B cell (primary cell): ENCODE data around the gene ZDHHC22. TPM values are rescaled to one million over a fixed set of nuclear protein-coding genes. Genes with fewer than 3 reads are reported as not detected.

Experiments
- ATAC-seq: fragments of 200-7000 bp; cut with Tn5 transposase; one replicate; pipeline ENCODE4 v1.10.0; 2021; ENCODE audit warnings: low read depth, mild to moderate bottlenecking, moderate number of reproducible peaks, moderate library complexity
- CTCF ChIA-PET: fragments of 350-600 bp; sonication (Branson Sonifier 250); formaldehyde crosslinking; loops from one replicate; lab custom pipeline; 2021; ENCODE audit warnings: antibody characterized with exemption, inconsistent platforms; lab: Charles Lee
- POLR2A ChIA-PET: fragments of 350-600 bp; sonication (Branson Sonifier 250); formaldehyde crosslinking; loops from one replicate; lab custom pipeline; 2021; ENCODE audit warnings: antibody characterized with exemption; lab: Charles Lee
- DNase-seq: peaks from one replicate; pipeline ENCODE4 v3.0.0; 2013
- H2AFZ ChIP-seq: 2 replicates; pipeline ENCODE4 v1.6.1; 2012; ENCODE audit warnings: mild to moderate bottlenecking, low read depth, low read length; ENCODE audit not compliant: insufficient read depth, poor library complexity, severe bottlenecking
- H3K27ac ChIP-seq, 2 donors: 1 replicate in 1 of 2; 2 replicates in 1 of 2; pipeline ENCODE4 v1.5.1; 2012 to 2013; ENCODE audit warnings: low read length in 2 of 2, mild to moderate bottlenecking in 2 of 2, moderate library complexity in 1 of 2
- H3K27me3 ChIP-seq, 4 experiments: fragments of 200-600 bp in 1 of 4; sonication (generic) in 1 of 4; replicated peaks in 1 of 4; 1 replicate in 2 of 4; 2 replicates in 2 of 4; pipeline versions ENCODE4 v1.6.1 to v1.7.0; 2013 to 2016; ENCODE audit warnings: low read length in 3 of 4, mild to moderate bottlenecking in 2 of 4, mixed read lengths in 1 of 4, moderate library complexity in 1 of 4; ENCODE audit not compliant: insufficient read depth in 4 of 4, control insufficient read depth in 3 of 4; ENCODE audit errors: control extremely low read depth in 1 of 4
- H3K36me3 ChIP-seq, 2 experiments: replicated peaks in 1 of 2; 1 replicate in 1 of 2; 2 replicates in 1 of 2; pipeline versions ENCODE4 v1.6.1 to v1.7.1; 2013; ENCODE audit warnings: low read length in 1 of 2; ENCODE audit not compliant: insufficient read depth in 2 of 2, control insufficient read depth in 1 of 2; ENCODE audit errors: control extremely low read depth in 1 of 2, extremely low read depth in 1 of 2
- H3K4me1 ChIP-seq, 2 donors: fragments of 200-600 bp in 1 of 2; sonication (generic) in 1 of 2; 1 replicate in 1 of 2; 2 replicates in 1 of 2; pipeline versions ENCODE4 v1.5.1 to v1.6.1; 2013 to 2017; ENCODE audit warnings: low read length in 2 of 2; ENCODE audit not compliant: control insufficient read depth in 2 of 2, insufficient read depth in 2 of 2
- H3K4me2 ChIP-seq: replicated peaks from 2 replicates; pipeline ENCODE3; 2012; ENCODE audit warnings: mild to moderate bottlenecking, low read depth, low read length; ENCODE audit not compliant: poor library complexity, severe bottlenecking
- H3K4me3 ChIP-seq, 5 experiments: fragments of 200-600 bp in 1 of 5; sonication (generic) in 1 of 5; 1 replicate in 3 of 5; 2 replicates in 2 of 5; pipeline versions ENCODE4 v1.5.1 to v1.7.0; 2011 to 2016; ENCODE audit warnings: low read length in 4 of 5, mild to moderate bottlenecking in 4 of 5, low read depth in 2 of 5, control low read depth in 1 of 5, moderate library complexity in 1 of 5; ENCODE audit not compliant: insufficient read depth in 1 of 5; ENCODE audit errors: control extremely low read depth in 1 of 5, extremely low read depth in 1 of 5
- H3K79me2 ChIP-seq: fragments of 200-600 bp; sonication (generic); one replicate; pipeline ENCODE4 v1.6.0; 2016; ENCODE audit warnings: low read length; ENCODE audit not compliant: control insufficient read depth, insufficient read depth
- H3K9ac ChIP-seq: fragments of 200-600 bp; sonication (generic); 2 replicates; pipeline ENCODE4 v1.6.1; 2017; ENCODE audit warnings: mild to moderate bottlenecking, low read length, moderate library complexity
- H3K9me3 ChIP-seq, 3 donors: one replicate each; pipeline versions ENCODE4 v1.6.1 to v1.7.1; 2013; ENCODE audit warnings: low read length in 2 of 3; ENCODE audit not compliant: control insufficient read depth in 2 of 3, insufficient read depth in 1 of 3; ENCODE audit errors: control extremely low read depth in 1 of 3
- H4K20me1 ChIP-seq: 2 replicates; pipeline ENCODE4 v1.6.0; 2012; ENCODE audit warnings: mild to moderate bottlenecking, low read length; ENCODE audit not compliant: insufficient read depth, control insufficient read depth, poor library complexity, severe bottlenecking
- H3K27ac Mint-ChIP-seq: one replicate; pipeline ENCODE4 v1.8.0; 2021; ENCODE audit warnings: mixed read lengths
- H3K27me3 Mint-ChIP-seq: one replicate; pipeline ENCODE4 v1.8.0; 2021; ENCODE audit warnings: mixed read lengths
- H3K4me1 Mint-ChIP-seq: one replicate; pipeline ENCODE4 v1.8.0; 2021; ENCODE audit warnings: mixed read lengths
- H3K4me3 Mint-ChIP-seq: one replicate; pipeline ENCODE4 v1.8.0; 2021; ENCODE audit warnings: mixed read lengths
- H3K9me3 Mint-ChIP-seq: one replicate; pipeline ENCODE4 v1.8.0; 2022; ENCODE audit warnings: mixed read lengths; ENCODE audit not compliant: insufficient read depth
- EZH2 ChIP-seq: IDR thresholded peaks from 2 replicates; pipeline ENCODE4 v1.6.1; 2012; ENCODE audit warnings: borderline replicate concordance, low read depth, mild to moderate bottlenecking, moderate library complexity, low read length; ENCODE audit not compliant: insufficient read depth, poor library complexity, severe bottlenecking
- WGBS: methylation state at CpG from one replicate; pipeline ENCODE4 v1.1.5; 2013; ENCODE audit warnings: missing lambda C conversion rate; ENCODE audit not compliant: insufficient coverage; 5-methylcytosine and 5-hydroxymethylcytosine counted together
- intact Hi-C: fragments of 100-400 bp; cut with micrococcal nuclease; formaldehyde crosslinking; loops from one replicate; pipeline ENCODE4 v1.10.0; 2022
- polyA plus RNA-seq: library from polyadenylated mRNA; depleted of rRNA; stranded (reverse); fragments of >200 nt; gene quantifications from 2 replicates; pipeline ENCODE4 v1.2.3, GENCODE V29; 2012
- total RNA-seq, 2 donors: library from RNA; stranded (reverse); fragments of 120-200 nt in 1 of 2; gene quantifications; 1 replicate in 1 of 2; 2 replicates in 1 of 2; pipeline versions ENCODE4 v1.2.3 to v1.2.4, GENCODE V29; 2013 to 2022
- TF ChIP-seq, protein P1 (sequence below): fragments of 200-600 bp; IDR thresholded peaks from one replicate; pipeline ENCODE4 v1.8.0; 2022; ENCODE audit warnings: antibody characterized with exemption, mild to moderate bottlenecking

Gene ZDHHC22
- total and polyA plus RNA-seq, 2 donors (not counting 1 experiment from before 2014, with no cell fraction given): not detected

DNA sequence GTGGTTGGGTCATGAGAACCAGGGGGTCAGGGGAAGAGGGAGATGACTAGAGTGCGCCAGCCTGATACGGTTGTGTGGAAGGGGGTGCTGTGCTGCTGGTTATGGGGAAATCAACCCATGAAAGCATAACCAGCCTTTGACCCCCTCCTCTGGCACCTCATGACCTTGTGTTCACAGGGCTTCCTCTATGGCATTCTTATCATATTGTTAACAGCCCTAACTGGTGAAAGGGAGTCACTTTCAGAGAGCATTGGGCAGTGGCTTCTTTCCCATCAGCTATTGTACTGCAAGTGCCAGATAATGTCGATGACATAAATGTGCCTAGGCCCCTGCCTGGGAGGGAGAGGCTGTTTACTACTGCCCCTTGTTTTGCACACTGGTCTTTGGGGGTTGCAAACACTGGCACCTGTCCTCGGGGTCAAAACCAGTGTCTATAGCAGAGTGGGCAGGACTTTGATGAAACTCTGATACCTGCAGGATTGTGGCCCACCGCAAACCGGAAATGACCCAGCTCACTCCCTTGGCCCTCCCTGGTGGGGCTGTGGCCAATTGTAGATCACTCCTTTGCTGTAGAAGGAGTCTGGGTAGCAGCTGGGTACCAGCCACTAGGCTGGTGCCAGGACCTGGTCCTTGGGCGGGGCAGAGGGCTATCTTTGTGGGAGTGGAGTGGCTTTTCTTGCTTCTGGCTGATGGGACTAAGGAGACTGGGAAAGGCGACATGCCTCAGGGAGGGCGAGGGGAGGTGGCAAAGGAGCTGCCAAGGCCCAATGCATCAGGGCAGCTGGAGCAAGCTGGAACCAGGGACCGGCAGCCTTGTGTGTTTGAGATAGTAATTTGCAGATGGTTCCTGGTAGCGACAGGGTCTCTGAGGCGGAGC lies 39.4 kb upstream of the ZDHHC22 start:
- TF ChIP-seq, protein P1, sequence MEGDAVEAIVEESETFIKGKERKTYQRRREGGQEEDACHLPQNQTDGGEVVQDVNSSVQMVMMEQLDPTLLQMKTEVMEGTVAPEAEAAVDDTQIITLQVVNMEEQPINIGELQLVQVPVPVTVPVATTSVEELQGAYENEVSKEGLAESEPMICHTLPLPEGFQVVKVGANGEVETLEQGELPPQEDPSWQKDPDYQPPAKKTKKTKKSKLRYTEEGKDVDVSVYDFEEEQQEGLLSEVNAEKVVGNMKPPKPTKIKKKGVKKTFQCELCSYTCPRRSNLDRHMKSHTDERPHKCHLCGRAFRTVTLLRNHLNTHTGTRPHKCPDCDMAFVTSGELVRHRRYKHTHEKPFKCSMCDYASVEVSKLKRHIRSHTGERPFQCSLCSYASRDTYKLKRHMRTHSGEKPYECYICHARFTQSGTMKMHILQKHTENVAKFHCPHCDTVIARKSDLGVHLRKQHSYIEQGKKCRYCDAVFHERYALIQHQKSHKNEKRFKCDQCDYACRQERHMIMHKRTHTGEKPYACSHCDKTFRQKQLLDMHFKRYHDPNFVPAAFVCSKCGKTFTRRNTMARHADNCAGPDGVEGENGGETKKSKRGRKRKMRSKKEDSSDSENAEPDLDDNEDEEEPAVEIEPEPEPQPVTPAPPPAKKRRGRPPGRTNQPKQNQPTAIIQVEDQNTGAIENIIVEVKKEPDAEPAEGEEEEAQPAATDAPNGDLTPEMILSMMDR: no peak
- no peak for TF ChIP-seq EZH2
- H3K79me2 ChIP-seq: no peaks in the 10 kb centered on the region
- H3K27ac ChIP-seq: peak overlapping the region in 1 of 2 donors; percentile 54
- Mint-ChIP-seq H3K27me3 (peaks cover 23% of the 10 kb centered on the region), H3K9me3 (no peaks in the 10 kb centered on the region), H3K4me3 (peak overlapping the region; percentile 84), H3K27ac (peak overlapping the region; percentile 63), H3K4me1 (peaks cover 13% of the 10 kb centered on the region)
- H3K27me3 ChIP-seq: peaks cover 0 to 32% (median 4%) of the 10 kb centered on the region in 4 experiments
- DNase-seq (no peak), ATAC-seq (no peak)
- H3K4me2 ChIP-seq: peak overlapping the region; percentile 99
- peaks cover 18 to 30% of the 10 kb centered on the region in 2 donors for H3K4me1 ChIP-seq
- ChIA-PET POLR2A (no interaction called here), CTCF (interaction anchor here (0.6 to 1.4 kb wide), 3 partner anchors 29 to 329 kb away, joined by 3 to 8 read pairs (median 3); no protein-coding TSS in a partner anchor)
- peaks cover 0 to 3% (median 0%) of the 10 kb centered on the region in 3 donors for H3K9me3 ChIP-seq
- peak overlapping the region; percentile 93 for H2AFZ ChIP-seq
- WGBS: 41% methylated on average over 10 of the region's 12 CpGs
- H3K4me3 ChIP-seq: peak overlapping the region; percentile 27 to 69 (median 54)
- intact Hi-C loops: no loop called here
- no peaks in the 10 kb centered on the region for H3K36me3 ChIP-seq
- H3K9ac ChIP-seq: peak overlapping the region; percentile 74
- no peaks in the 10 kb centered on the region for H4K20me1 ChIP-seq

DNA sequence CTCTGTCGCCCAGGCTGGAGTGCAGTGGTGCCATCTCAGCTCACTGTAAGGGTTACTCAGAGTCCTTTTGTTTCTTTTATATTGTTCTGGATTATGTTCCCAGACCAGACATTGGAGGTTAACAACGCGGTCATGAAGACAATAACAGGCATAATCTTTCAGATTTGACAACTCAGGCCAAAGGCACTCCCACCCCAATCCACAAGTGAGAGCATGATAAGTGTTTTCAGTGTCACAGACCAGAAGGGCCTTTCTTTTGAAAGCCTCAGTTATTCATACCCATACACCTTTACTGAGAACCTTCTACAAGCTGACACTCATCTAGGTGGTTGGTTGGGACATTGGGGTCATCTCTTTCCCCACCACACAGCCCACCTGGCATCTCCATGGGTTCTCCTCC lies 37.1 kb upstream of the ZDHHC22 start:
- ATAC-seq (no peak), DNase-seq (no peak)
- peaks cover 23% of the 10 kb centered on the region for H3K27me3 Mint-ChIP-seq
- Histone ChIP-seq H3K4me1 (peaks cover 18 to 22% of the 10 kb centered on the region in 2 donors), H3K27me3 (peaks cover 0 to 26% (median 3%) of the 10 kb centered on the region in 4 experiments), H3K79me2 (no peaks in the 10 kb centered on the region), H2AFZ (no peak overlapping the region), H3K9ac (no peak overlapping the region), H3K36me3 (no peaks in the 10 kb centered on the region), H3K4me2 (no peak overlapping the region), H3K4me3 (no peak overlapping the region), H4K20me1 (no peaks in the 10 kb centered on the region), H3K27ac (no peak overlapping the region), H3K9me3 (peaks cover 0 to 3% (median 0%) of the 10 kb centered on the region in 3 donors)
- no peaks in the 10 kb centered on the region for H3K9me3 Mint-ChIP-seq
- 0% methylated on average over 1 of the region's 3 CpGs for WGBS
- intact Hi-C loops: no loop called here
- no peak overlapping the region for H3K4me3 Mint-ChIP-seq
- CTCF ChIA-PET: no interaction called here
- no peak overlapping the region for H3K27ac Mint-ChIP-seq
- peaks cover 13% of the 10 kb centered on the region for H3K4me1 Mint-ChIP-seq
- TF ChIP-seq, protein P1: no peak
- no peak for TF ChIP-seq EZH2
- POLR2A ChIA-PET: no interaction called here
